ENCODE measurements around the gene MXD3. TPM values are rescaled to one million over a fixed set of nuclear protein-coding genes. Genes with fewer than 3 reads are reported as not detected.
"Not testable (repeated sequence)": the region's sequence is repeated elsewhere in the genome, so short reads cannot be mapped to it uniquely, and the experiment has no call there.

The MXD3 gene
- total RNA-seq, result 20.9 and 38.5 TPM in 2 replicates

DNA sequence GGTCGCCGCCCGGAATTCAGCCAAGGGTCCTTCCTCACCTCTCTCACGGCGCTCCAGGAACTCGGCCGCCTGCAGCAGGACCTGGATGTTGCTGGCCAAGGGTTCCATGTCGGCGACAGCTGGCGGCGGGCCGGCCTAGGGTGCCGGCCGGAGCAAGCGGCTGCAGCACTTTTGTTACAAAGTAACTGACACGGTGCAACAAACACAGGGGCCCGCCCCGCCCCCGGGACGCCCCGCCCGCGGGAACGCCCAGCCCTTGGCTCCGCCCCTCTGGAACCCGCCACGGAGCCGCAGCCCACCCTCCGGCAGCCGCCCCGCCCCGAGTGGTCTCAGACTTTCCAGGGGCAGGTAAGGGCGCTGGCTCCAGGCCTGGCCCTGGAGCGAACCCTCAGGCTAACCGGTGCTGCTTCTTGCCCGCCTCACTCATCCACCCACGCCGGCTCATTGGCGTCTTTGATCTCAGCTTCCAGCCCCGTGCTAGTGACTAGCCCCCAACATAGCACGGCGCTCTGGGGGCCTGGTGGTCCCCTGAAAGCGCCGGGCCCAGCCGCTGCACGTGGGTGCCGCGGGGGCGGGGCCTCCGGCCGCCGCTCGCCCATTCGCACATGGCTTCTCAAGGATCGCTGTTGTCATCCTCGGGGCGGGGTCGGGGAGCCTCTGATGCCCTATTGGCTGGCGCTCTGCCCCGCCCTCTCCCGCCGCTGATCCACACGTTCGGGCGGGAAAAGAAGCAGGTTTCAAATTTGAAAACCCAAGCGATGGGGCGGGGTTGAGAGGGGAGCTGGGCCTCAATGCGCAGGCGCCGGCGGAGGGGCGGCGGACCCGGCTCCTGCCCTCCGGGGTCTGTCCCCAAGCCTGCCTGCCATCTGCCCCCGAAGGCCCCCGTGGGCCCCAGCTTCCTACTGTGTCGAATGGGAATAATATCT is at the start of gene MXD3:
Gene MXD3, minus strand, starts transcription at position 176 of the 926 bp plus-strand sequence. Its CDS starts 68 bp downstream, at position 108.
- DNase-seq, result peak; percentile 95

- not testable (repeated sequence) for DNase-seq
Observed at GRCh38 chr5:177360740-177361139, 49.0 kb upstream of the MXD3 start.

- DNase-seq, result no peak
Observed at GRCh38 chr5:177359860-177360259, 48.2 kb upstream of the MXD3 start.

DNA sequence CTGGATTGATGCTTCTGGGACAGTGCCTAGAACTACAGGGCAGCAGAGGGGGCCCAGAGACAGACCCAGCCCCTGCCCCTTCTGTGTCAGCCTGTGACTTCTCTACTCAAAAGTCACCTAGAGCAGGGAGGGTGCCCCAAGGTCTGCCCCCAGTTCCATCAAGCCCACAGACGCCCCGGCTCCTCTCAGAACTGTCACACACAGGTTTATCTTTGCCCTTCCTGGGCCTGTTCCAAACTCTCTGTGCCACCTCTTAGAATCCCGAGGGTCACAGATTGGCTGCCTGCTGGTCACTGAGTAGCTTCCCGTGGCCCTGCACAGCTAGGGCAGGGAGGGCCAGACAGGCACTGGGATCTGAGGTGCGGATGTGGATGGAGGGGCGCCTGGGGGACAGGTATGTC is 47.8 kb upstream of the MXD3 start:
- no peak for DNase-seq

DNA sequence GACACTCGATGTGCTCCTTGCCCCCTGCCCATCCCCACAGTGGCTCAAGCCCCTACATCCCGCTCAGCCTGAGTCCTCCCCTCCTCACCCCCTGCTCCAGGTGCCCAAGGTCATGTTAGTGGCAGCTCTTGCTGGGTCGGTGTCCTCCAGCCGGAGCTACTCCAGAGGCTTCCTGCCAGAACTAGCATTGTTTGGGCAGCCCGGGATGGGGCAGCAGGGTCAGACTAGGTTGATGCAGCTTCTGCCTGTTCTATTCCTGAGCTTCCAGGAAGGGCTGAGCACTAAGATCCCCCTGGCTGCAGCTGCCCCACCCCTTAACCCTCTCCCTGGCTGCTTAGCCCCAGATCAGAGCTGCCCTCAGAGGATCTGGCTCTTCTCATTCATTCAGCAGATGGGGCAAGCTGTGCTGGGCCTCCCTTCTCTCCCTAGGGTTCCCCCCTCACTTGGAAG is 46.7 kb upstream of the MXD3 start:
- DNase-seq, result peak; percentile 26

GRCh38 chr5:177357459-177358351 is 46.0 kb upstream of the MXD3 start, which contains the start of gene RGS14:
Gene RGS14, plus strand, starts transcription at chr5:177357924. Its CDS starts 101 bp downstream, at chr5:177358025.
- peak; percentile 75 for DNase-seq

DNA sequence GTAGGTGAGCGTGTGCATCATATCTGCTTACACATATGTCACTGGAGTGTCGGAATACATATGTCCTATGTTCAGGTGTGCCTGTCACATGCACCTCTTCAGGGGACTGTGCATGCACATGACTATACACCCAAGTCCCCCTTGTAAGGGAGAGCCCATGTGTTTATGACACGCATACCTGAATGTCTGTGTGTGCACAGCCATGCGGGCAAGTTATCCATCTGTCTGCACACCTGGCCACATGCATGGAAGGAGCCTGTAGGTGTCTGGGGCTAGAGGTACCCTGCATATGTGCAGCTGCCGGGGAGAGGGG is 45.4 kb upstream of the MXD3 start:
- DNase-seq, result no peak

- DNase-seq, result no peak
Observed at GRCh38 chr5:177356746-177357145, 45.0 kb upstream of the MXD3 start.

- no peak for DNase-seq
Observed at GRCh38 chr5:177355868-177356168, 44.1 kb upstream of the MXD3 start.

- no peak for DNase-seq
Observed at GRCh38 chr5:177355162-177355867, 43.6 kb upstream of the MXD3 start.

- DNase-seq, result no peak
Observed at GRCh38 chr5:177354711-177355110, 43.0 kb upstream of the MXD3 start.

DNA sequence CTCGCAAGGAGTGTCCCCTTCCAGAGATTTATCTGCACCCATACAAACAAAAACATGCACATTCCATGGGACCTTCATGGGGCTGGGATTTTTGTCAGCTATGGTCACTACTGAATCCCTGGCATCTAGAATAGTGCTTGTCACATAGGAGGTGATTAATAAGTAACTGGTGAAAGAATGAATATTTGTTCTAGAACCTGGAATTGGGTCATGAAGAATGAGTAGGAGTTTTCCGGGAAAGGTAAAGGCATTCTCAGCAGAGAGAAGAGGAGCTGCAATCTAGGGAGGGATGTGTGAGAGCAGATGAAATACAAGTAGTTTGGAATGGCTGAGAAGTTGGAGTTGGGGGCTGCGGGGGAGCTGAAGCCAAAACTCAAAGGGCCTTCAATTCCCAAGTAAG is 42.6 kb upstream of the MXD3 start:
- no peak for DNase-seq

- DNase-seq, result no peak
Observed at GRCh38 chr5:177353093-177353492, 41.4 kb upstream of the MXD3 start.

DNA sequence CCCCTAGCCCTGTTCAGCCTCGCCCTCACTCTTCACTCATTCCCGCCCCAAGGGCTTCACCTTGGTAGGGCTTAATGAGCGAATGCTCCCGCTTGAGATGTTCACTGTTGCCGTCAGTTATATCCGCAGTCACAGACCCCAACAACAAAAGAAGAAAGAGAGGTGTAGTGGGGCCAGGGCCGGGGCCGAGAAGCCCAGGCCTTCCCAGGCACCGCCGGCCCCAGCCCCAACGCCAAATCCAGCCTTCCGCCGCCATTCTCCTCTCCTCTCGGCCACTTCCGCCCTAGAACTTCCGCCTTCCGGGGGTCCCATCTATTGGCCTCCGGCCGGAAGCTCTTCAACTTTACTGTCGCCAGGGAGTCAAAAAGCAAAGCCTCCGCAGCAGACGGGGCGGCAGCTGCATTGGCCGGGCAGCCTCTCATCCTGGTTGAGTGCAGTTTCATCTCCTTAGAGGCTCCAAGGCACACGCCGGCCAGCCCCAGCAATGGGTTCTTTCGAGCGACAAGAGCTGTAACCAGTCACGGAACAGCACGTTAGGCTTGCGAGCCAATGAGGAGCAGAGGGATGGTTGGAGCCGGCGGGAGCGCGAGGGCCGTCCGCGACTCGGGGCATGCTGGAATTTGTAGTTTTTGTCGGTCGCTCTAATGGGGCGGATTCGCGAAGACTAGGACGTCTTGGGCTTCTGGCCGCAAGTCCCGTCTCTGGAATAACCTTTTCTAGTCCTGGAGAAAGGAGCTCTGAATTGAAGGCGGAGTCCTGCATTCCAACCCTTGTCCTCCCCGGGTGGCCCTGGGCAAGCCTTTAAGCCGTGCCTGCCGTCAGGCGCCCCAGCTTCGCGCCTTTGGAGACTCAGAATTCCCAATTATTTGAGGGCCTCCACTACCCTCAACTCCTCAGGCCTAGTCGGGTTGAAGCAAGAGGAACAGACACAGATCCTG is 40.0 kb upstream of the MXD3 start, which contains the start of gene LMAN2:
Gene LMAN2, minus strand, starts transcription at position 277 of the 938 bp plus-strand sequence. Its CDS starts 21 bp downstream, at position 256.
- peak; percentile 97 for DNase-seq

DNA sequence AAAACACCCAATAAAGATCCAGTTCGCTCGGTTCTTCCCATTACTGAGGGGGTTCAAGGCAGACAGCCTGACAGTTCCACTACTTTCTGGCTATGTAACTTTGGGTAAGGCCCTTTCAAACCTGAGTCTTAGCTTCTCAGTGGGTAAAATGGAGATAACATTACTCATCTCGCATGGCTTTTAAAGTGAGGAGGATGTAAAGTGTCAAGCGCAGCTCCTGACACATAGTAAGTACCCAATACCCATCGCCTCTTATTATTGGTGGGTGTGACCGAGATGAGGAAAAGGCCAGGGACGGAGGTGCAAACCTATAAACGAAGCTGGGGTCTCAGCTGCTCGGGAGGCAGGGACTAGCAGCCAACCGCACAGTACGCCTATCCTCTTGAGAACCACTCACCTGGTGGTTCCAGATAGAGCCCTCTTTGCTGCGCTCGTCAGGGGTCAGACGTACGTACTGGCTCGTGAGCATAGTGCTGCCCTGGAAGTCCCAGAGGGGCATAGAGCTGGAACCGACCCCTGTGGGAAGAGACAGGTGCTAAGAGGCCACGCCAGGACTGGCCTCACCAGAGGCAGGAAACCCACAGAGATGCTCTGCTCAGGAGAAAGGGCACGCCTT is 39.2 kb upstream of the MXD3 start:
- DNase-seq, result peak; percentile 26

GRCh38 chr5:177349762-177350161 is 38.1 kb upstream of the MXD3 start:
- DNase-seq, result no peak

GRCh38 chr5:177349362-177349647 is 37.6 kb upstream of the MXD3 start:
- DNase-seq, result no peak

- no peak for DNase-seq
Observed at GRCh38 chr5:177347699-177348098, 36.0 kb upstream of the MXD3 start.

DNA sequence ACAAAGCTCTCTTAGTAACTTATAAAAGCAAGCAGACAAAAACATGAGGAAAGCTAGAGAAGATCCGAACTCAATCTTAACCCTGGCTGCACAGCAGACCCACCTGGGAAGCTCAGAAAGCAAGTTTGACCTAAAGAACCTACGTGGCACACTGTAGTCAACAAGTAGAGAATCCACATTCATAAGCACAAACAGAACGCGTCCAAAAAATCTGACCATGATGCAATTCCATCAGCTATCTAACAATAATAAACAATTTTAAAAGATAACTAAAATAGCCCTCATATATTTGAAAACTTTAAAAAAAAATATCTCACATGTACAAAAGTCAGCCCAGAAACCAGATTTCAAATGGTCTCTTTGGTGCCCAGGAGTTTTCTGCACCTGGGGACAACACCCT is 35.1 kb upstream of the MXD3 start:
- no peak for DNase-seq

DNA sequence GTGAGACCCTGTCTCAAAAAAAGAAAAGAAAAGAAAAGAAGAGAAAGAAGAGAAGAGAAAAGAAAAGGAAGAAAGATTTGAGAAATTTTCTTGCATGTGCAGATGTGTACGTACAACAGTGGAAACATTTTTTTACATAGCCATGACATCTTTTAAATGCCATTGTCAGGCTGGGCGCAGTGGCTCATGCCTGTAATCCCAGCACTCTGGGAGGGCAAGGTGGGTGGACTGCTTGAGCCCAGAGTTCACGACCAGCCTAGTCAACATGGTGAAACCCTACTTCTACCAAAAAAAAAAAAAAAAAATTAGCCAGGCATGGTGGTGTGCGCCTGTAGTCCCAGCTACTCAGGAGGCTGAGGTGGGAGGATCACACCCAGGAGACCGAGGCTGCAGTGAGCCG is 33.2 kb upstream of the MXD3 start:
- no peak for DNase-seq

DNA sequence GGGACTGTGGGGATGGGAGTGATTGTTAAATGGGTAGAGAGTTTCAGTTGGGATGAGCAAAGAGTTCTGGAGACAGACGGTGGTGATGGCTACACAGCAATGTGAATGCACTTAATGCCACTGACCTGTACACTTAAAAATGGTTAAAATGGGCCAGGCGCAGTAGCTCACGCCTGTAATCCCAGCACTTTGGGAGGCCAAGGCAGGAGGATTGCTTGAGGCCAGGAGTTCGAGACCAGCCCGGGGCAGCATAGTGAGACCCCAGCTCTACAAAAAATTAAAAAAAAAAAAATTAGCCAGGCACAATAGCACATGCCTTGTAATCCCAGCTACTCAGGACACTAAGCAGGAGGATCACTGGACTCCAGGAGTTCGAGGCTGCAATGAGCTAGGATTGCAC is 32.1 kb upstream of the MXD3 start:
- DNase-seq, result no peak

All from dermis blood vessel endothelial cell (primary cell).